Osteoblast (primary cell): ENCODE data around the gene SYT9. TPM values are rescaled to one million over a fixed set of nuclear protein-coding genes. Genes with fewer than 3 reads are reported as not detected.

Experiments used
- DNase-seq: peaks from one replicate; pipeline ENCODE4 v3.0.0; 2011; ENCODE audit warnings: low spot score, mixed read lengths; ENCODE audit not compliant: insufficient read length; ENCODE audit errors: missing footprints
- H2AFZ ChIP-seq: 2 replicates; pipeline ENCODE4 v1.6.0; 2011; ENCODE audit warnings: mild to moderate bottlenecking, low read length
- H3K27ac ChIP-seq: 2 replicates; pipeline ENCODE4 v1.5.1; 2011; ENCODE audit warnings: mild to moderate bottlenecking, low read depth, low read length, moderate library complexity
- H3K27me3 ChIP-seq: 2 replicates; pipeline ENCODE4 v1.6.0; 2012; ENCODE audit warnings: mild to moderate bottlenecking, control low read depth, inconsistent platforms, low read length, moderate library complexity; ENCODE audit not compliant: insufficient read depth
- H3K36me3 ChIP-seq: 2 replicates; pipeline ENCODE4 v1.5.1; 2011; ENCODE audit warnings: mild to moderate bottlenecking, low read length, control low read depth, moderate library complexity; ENCODE audit not compliant: insufficient read depth
- H3K4me1 ChIP-seq: 2 replicates; pipeline ENCODE4 v1.5.1; 2011; ENCODE audit warnings: mild to moderate bottlenecking, low read length, control low read depth, moderate library complexity; ENCODE audit not compliant: insufficient read depth
- H3K4me2 ChIP-seq: 2 replicates; pipeline ENCODE4 v1.6.0; 2011; ENCODE audit warnings: mild to moderate bottlenecking, low read length; ENCODE audit not compliant: insufficient read depth
- H3K4me3 ChIP-seq: fragments of 200-600 bp; sonication (generic); 3 replicates; pipeline ENCODE4 v1.5.1; 2012; ENCODE audit warnings: mild to moderate bottlenecking, low read length, inconsistent platforms; ENCODE audit not compliant: insufficient read depth
- H3K79me2 ChIP-seq: 2 replicates; pipeline ENCODE4 v1.6.0; 2012; ENCODE audit warnings: mild to moderate bottlenecking, low read length, control low read depth, inconsistent platforms; ENCODE audit not compliant: insufficient read depth
- H3K9me3 ChIP-seq: 2 replicates; pipeline ENCODE4 v1.5.1; 2011; ENCODE audit warnings: low read depth, low read length, control low read depth
- H4K20me1 ChIP-seq: 2 replicates; pipeline ENCODE4 v1.6.0; 2012; ENCODE audit warnings: mild to moderate bottlenecking, low read length, control low read depth; ENCODE audit not compliant: insufficient read depth
- CTCF ChIP-seq: IDR thresholded peaks from 2 replicates; pipeline ENCODE4 v1.5.1; 2011; ENCODE audit warnings: mild to moderate bottlenecking, low read depth, low read length, moderate library complexity; ENCODE audit errors: extremely low read depth
- total RNA-seq: library from RNA; depleted of rRNA; stranded (reverse); fragments of >200 nt; gene quantifications from 2 replicates; pipeline ENCODE4 v1.2.3, GENCODE V29; 2012

Gene SYT9
- total RNA-seq, 1 donor: not detected

DNA sequence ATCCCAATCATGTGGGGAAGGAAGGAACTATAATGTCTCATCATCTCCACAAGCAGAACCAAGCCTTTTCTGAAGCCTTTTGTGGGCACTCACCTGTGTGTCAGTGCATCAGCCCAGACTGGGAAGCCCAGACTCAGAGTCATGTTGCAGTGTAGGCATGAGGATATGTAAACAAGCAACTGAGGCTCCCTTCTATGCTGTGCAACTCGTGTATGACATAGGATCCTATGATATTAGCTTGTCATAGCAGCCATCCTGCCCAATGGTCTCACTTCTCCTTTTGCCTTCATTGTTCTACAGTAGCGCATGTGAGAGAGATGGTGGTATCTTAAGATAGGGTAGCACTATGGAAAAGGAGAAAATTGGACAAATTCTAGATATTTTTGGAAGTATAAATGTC, 130.2 kb downstream of the SYT9 start:
- no peak overlapping the region for H3K4me2 ChIP-seq
- DNase-seq: no peak

DNA sequence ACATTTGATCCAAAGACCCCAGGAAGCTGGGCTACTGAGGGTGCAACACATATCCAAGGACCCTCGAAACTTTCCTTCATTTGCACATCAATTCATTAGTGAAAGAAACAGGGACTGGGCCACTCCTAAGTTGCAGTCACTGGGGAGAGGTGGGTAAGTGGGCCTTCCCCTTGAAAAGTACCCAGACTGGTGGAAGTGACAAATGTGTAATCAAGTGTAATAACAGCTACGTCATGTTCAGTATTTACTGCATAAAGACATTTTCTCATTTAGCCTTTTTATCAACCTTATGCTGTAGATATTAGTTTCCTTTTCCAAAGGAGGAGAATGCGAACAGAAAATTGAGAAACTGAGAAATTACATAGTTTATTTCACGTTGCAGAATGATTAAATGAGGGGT, 131.7 kb downstream of the SYT9 start:
- no peak for DNase-seq
- Histone ChIP-seq H3K4me3 (no peak overlapping the region), H3K4me2 (no peak overlapping the region)

More for the DNA sequence above, 130.2 kb downstream of the SYT9 start:
- H3K4me3 ChIP-seq: no peak overlapping the region
- no peaks in the 10 kb centered on the region for H3K79me2 ChIP-seq
- H3K27me3 ChIP-seq: no peaks in the 10 kb centered on the region
- H4K20me1 ChIP-seq: no peaks in the 10 kb centered on the region
- no peaks in the 10 kb centered on the region for H3K36me3 ChIP-seq
- no peaks in the 10 kb centered on the region for H3K9me3 ChIP-seq
- H3K4me1 ChIP-seq: no peaks in the 10 kb centered on the region
- H2AFZ ChIP-seq: no peak overlapping the region
- TF ChIP-seq CTCF: no peak
- no peak overlapping the region for H3K27ac ChIP-seq

GRCh38 chr11:7384691-7385090, 133.0 kb downstream of the SYT9 start:
- no peak overlapping the region for H3K4me3 ChIP-seq
- no peak for TF ChIP-seq CTCF
- H3K36me3 ChIP-seq: no peaks in the 10 kb centered on the region
- DNase-seq: no peak
- no peak overlapping the region for H3K4me2 ChIP-seq
- H3K79me2 ChIP-seq: no peaks in the 10 kb centered on the region
- H3K4me1 ChIP-seq: no peaks in the 10 kb centered on the region
- no peaks in the 10 kb centered on the region for H4K20me1 ChIP-seq
- H2AFZ ChIP-seq: no peak overlapping the region
- no peak overlapping the region for H3K27ac ChIP-seq
- H3K9me3 ChIP-seq: no peaks in the 10 kb centered on the region
- no peaks in the 10 kb centered on the region for H3K27me3 ChIP-seq

More for the DNA sequence above, 131.7 kb downstream of the SYT9 start:
- Histone ChIP-seq H3K4me1 (no peaks in the 10 kb centered on the region), H3K9me3 (no peaks in the 10 kb centered on the region), H3K27ac (no peak overlapping the region), H3K27me3 (no peaks in the 10 kb centered on the region), H2AFZ (no peak overlapping the region), H4K20me1 (no peaks in the 10 kb centered on the region), H3K79me2 (no peaks in the 10 kb centered on the region), H3K36me3 (no peaks in the 10 kb centered on the region)
- TF ChIP-seq CTCF: no peak

- Histone ChIP-seq H3K79me2 (no peaks in the 10 kb centered on the region), H3K4me2 (no peak overlapping the region), H3K4me1 (no peaks in the 10 kb centered on the region), H3K27ac (no peak overlapping the region), H4K20me1 (no peaks in the 10 kb centered on the region), H3K9me3 (no peaks in the 10 kb centered on the region), H3K4me3 (no peak overlapping the region), H2AFZ (no peak overlapping the region), H3K27me3 (no peaks in the 10 kb centered on the region), H3K36me3 (no peaks in the 10 kb centered on the region)
- TF ChIP-seq CTCF: no peak
- DNase-seq: no peak
These were observed 133.8 kb downstream of the SYT9 start for GRCh38 chr11:7385532-7385931.
